ENCODE results near the gene MOB1B.
A peak's percentile ranks its signal among the peaks of the same experiment; 100 is the strongest.

MOB1B gene

GRCh38 chr4:70980196-70980595, 78.0 kb downstream of the MOB1B start:
- H3K4me3 ChIP-seq (ENCODE audit: low read depth, low read length): no peak overlapping the region
- no peak for TF ChIP-seq CTCF (IDR thresholded peaks at IDR 0.05; ENCODE audit: borderline replicate concordance, insufficient read depth, low read depth, low read length)

GRCh38 chr4:70984106-70984505, 81.9 kb downstream of the MOB1B start:
- no peak overlapping the region for H3K4me3 ChIP-seq (ENCODE audit: low read depth, low read length)
- no peak for TF ChIP-seq CTCF (IDR thresholded peaks at IDR 0.05; ENCODE audit: borderline replicate concordance, insufficient read depth, low read depth, low read length)

GRCh38 chr4:70984589-70984988, 82.4 kb downstream of the MOB1B start:
- no peak overlapping the region for H3K4me3 ChIP-seq (ENCODE audit: low read depth, low read length)
- TF ChIP-seq CTCF (IDR thresholded peaks at IDR 0.05; ENCODE audit: borderline replicate concordance, insufficient read depth, low read depth, low read length): no peak

GRCh38 chr4:70991596-70991995, 89.4 kb downstream of the MOB1B start:
- no peak for TF ChIP-seq CTCF (IDR thresholded peaks at IDR 0.05; ENCODE audit: borderline replicate concordance, insufficient read depth, low read depth, low read length)
- no peak overlapping the region for H3K4me3 ChIP-seq (ENCODE audit: low read depth, low read length)

- H3K4me3 ChIP-seq (ENCODE audit: low read depth, low read length): peak overlapping the region; percentile 83
- no peak for TF ChIP-seq CTCF (IDR thresholded peaks at IDR 0.05; ENCODE audit: borderline replicate concordance, insufficient read depth, low read depth, low read length)
Observed at GRCh38 chr4:70992391-70992881, 90.3 kb downstream of the MOB1B start.

- TF ChIP-seq CTCF (IDR thresholded peaks at IDR 0.05; ENCODE audit: borderline replicate concordance, insufficient read depth, low read depth, low read length): no peak
- peak within 1 kb of the TSS; percentile 83 for H3K4me3 ChIP-seq (ENCODE audit: low read depth, low read length)
Observed at GRCh38 chr4:70993181-70994068, 91.3 kb downstream of the MOB1B start, which contains the start of gene DCK. Gene DCK (plus strand): TSS chr4:70993649. CDS start chr4:70993836, 187 bp downstream.

GRCh38 chr4:70994069-70994366, 91.8 kb downstream of the MOB1B start:
- no peak for TF ChIP-seq CTCF (IDR thresholded peaks at IDR 0.05; ENCODE audit: borderline replicate concordance, insufficient read depth, low read depth, low read length)
- peak overlapping the region; percentile 83 for H3K4me3 ChIP-seq (ENCODE audit: low read depth, low read length)
